Left colon (tissue), 2 donors: ENCODE data around the gene HUNK. TPM values are rescaled to one million over a fixed set of nuclear protein-coding genes. Genes with fewer than 3 reads are reported as not detected.
A peak's percentile ranks its signal among the peaks of the same experiment; 100 is the strongest.

Experiments used
- ATAC-seq: fragments of 200-7000 bp; cut with Tn5 transposase; one replicate; pipeline ENCODE4 v1.9.1; 2020; ENCODE audit warnings: mild to moderate bottlenecking, moderate library complexity
- DNase-seq, 2 donors: peaks; one replicate each; pipeline ENCODE4 v3.0.0-alpha.2; 2020
- intact Hi-C, 2 donors: fragments of 100-400 bp; cut with DNase I in 1 of 2; cut with micrococcal nuclease in 1 of 2; formaldehyde crosslinking; loops; one replicate each; pipeline versions ENCODE4 v1.11.2 to v1.14.0; 2022; cut with DNase I, micrococcal nuclease
- total RNA-seq, 2 donors: library from RNA; stranded (reverse); fragmentation: NEBNext Ultra II Directional; extraction: Animal tissue kit (Norgen Biotek cat#: 25700); gene quantifications; one replicate each; pipeline ENCODE4 v1.2.1, GENCODE V29; 2021
- donor health status: DM: no; HTN: no; CAD: no.
- donor health status: DM: yes; HTN: yes; CAD: no.

HUNK gene
- total RNA-seq, 2 donors from 2014 or later, result 7.1 to 9.0 TPM

DNA sequence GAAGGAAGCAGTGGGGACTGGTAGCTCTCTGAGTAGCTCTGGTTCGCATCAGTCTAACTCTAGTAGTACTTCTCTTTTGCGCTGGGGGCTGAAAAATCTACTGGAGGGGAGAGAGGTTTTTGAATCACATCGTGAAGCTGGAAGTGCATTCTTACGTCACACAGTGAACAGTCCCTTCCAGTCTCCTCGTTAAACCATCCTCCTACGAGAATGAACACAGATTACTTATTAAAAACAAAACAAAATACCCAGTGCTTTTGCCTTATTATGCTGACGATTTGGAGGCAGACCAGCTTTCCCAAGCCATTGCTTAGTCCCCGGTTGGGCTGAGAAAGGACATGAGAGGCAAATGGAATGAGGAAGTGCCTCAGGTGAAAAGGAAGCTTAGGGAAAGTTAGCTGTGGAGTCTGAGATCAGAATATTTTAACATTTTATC, 16.1 kb downstream of the HUNK start:
- peak in 1 of 2 donors; percentile 17 for DNase-seq
- ATAC-seq, result peak; percentile 84
- intact Hi-C loops, result no loop called here

DNA sequence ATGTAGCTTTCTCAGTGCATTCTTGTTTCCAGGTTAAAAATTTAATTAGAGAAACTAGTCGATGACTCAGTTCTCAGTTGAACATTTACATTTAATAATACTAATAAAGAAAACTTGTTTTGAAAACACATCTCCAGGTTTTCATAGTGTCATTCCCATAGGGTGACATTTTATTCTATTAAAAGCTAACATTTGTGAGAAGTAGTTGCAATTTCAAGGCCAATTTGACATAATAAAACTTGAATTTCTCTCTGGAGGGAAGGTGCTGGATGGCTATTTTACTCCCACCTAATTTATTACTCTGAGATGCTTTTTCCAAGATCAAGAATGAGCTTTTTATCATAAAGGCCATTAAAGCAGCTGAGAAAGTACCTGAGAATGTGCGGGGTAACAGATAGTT, 16.6 kb downstream of the HUNK start:
- DNase-seq (no peak), ATAC-seq (no peak)
- intact Hi-C loops, result no loop called here

DNA sequence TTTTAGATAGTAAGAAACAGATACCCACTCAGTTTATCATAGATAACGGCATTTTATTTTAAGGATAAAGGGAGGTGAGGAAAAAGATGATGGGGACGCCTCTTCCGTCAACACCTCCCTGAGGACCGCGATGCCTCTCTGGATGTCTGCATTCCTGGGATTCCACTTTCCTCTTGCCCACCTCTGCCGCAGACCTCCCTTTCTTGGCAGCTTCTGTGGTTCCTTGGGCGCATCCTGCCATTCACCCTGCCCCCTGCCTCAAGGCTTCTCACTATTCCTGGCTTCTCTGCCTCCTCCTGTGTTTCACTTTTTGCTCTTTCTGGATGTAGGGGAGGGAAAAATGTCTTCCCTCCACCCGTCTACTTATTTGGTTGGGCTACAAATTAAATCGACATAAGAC, 19.9 kb downstream of the HUNK start:
- intact Hi-C loops, result no loop called here
- ATAC-seq (no peak), DNase-seq (no peak)

DNA sequence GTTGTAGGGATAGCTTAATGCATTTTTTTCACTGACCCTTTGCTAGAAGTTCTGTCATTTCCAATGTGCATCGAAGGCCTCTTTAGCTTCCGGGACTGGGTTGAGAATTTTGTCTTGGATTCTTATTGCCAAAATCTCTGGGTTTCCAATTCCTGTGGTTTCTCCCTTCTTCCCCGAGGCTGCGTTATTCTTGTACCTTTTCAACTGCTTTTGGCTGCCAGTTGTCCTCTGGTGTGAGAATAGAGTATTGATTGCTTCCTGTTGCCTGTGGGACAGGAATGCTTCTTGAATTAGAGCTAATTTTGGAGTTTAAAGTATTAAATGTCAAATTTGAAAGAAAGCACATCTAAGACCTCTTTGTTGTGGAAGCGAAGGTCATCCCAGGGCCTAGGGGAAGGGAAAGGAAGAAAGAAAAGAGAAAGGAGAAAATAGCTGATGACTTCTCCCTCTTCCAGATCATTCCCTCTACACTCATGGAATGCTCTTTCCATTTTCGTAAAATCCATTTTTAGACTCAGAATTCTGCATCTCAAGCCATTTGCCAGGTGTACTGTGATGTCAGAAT, 21.1 kb downstream of the HUNK start:
- intact Hi-C loops, result no loop called here
- no peak for ATAC-seq

DNA sequence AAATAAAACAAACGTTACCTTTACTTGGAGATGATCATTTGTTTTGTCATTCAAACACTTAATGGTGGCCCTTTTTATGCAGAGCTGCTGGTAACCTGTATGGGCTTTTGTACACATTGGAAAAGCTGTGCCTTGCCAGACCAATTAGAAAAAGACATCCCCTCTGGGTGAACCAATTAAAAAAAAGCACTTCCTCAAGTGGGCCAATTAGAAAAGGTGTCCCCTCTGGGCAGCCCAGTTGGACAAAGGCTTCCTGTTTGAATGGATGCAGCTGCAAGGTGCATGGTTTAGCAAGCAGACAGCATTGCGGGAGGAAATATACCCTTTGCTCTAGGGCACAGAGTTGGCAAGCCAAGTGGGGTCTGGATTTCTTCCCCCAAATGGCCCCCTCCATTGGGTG, 21.6 kb downstream of the HUNK start:
- ATAC-seq, result no peak
- intact Hi-C loops, result no loop called here
- DNase-seq, result no peak

More for the DNA sequence above, 21.1 kb downstream of the HUNK start:
- DNase-seq, result no peak

DNA sequence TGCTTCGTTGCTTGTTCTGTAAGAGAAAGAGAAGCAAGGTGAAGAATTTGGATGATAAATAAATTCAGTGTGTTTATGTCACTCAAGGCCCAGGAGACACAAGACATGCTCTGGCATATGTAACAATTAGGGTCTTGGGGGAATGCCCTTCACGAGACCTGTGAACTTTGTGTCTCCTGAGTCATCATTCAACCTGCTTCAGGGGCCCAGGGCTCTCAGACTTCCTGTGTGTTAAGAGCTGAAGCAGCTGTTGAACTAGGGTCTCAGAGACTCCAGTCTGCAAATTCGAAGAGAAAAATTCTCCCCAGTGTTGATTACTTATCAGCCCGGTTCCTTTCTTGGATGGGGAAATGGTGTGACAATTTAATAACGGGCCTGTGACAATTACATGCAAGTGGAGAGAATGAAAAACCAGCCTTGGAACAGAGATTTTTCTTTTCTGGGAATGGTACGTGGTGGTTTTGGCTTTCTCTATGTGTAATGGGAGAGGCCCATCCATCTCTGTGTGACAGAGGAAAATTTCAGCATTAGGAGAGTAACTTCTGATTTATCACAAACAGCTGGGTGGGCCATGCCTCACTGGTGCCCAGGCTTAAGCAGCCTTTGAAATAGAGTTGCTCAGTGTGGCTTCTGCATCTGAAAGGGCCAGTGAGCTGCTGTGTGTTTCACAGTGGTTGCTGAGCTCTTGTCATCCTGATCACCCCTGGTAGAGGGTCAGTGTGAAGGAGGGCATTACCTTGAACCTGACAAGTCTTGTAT, 22.4 kb downstream of the HUNK start:
- ATAC-seq (no peak), DNase-seq (no peak)
- intact Hi-C loops, result no loop called here

DNA sequence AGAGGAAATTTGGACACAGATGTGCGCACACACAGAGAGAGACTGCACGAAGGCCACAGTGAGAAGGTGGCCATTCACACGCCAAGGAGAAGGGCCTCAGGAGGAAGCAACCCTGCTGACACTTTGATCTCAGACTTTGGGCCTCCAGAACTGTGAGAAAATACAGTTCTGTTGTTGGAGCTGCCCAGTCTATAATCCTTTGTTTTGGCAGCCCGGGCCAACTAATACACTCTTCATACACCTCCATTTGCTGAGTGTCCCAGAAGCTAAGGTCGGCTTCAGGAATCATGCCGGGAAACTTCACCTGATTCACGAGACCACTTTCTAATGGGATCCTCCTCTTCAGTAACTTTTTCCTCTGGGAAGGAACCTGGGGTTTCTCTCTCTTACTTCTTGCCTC, 23.2 kb downstream of the HUNK start:
- intact Hi-C loops, result no loop called here
- ATAC-seq (no peak), DNase-seq (no peak)

DNA sequence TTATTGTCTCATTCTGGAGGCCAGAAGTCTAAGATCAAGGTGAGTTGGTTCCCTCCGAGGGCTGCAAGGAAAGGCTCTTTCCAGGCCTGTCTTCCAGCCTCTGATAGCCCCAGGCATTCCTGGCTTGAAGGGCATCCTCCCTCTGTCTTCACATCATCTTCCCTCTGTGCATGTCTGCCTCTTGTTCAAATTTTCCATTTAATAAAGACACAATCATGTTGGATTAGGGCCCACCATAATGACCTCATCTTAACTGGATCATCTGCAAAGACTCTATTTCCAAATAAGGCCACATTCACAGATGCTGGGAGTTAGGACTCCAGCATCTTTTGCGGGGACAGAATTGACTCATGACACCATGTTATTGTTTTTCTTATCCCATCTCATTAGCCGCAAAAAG, 24.5 kb downstream of the HUNK start:
- intact Hi-C loops, result no loop called here
- ATAC-seq (no peak), DNase-seq (no peak)

DNA sequence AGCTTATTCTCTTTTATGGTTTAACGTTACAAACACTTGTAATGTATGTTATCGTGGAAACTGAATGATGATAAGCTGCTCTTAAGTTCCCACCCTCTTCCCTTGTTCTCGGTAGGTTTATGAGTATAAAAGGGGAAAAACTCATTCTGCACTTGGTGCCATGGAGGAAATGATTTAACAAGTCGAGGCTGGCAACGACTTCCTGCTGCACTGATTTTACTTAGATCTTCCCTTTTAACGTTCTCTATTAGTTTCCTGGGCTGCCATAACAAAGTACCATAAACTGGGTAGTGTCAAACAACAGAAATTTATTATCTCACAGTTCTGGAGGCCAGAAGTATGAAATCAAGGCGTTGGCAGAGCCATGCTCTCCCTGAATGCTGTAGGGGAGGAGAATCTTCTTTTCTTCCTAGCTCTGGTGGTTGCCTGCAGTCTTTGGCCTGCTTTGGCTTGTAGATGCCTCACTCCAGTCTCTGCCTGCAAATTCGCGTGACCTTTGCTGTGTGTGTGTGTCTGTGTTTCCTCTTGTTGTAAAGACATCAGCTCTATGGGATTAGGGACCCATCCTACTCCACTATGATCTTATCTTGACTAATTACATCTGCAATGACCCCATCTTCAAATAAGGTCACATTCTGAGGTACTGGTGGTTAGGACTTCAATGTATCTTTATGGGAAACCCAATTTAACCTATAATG, 26.3 kb downstream of the HUNK start:
- intact Hi-C loops, result no loop called here
- peak in 1 of 2 donors; percentile 32 for DNase-seq
- ATAC-seq, result peak; percentile 59

DNA sequence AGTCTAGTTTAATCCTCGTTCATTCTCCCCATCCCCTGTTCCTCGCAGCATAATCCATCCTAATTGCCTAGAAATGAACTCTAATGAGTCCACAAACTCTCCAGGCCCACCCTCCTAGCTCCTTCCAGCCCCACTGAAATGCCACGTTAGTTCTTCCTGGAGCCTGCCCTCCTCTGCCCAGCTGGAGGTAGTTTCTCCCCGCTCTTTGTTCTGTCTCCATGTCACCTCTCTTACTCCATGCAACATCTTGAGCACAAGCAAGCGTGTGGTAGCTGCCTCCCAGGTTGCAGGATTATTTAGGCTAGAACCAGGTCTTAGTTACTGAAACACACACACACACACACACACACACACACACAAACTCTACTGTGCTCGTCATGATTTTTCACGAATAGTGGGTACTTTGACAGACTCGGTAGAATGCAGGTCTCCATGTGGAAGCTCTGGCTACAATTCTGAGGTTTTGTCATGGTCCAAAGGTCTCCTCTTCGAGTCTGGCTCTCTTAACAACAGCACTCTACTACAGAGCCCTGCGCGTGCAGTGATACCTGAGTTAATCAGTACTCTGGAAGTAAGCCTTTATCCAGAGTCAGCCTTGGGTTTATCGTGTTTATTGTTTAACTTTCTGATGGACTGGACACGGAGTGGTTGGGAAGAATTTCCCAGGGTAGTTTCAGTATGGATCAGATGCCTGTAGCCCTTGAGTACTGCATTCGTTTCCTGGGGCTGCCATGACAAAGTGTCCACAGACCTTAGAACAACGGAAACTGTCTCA, 27.5 kb downstream of the HUNK start:
- intact Hi-C loops, result no loop called here
- peak; percentile 85 for ATAC-seq
- peak; percentile 61 to 79 for DNase-seq

DNA sequence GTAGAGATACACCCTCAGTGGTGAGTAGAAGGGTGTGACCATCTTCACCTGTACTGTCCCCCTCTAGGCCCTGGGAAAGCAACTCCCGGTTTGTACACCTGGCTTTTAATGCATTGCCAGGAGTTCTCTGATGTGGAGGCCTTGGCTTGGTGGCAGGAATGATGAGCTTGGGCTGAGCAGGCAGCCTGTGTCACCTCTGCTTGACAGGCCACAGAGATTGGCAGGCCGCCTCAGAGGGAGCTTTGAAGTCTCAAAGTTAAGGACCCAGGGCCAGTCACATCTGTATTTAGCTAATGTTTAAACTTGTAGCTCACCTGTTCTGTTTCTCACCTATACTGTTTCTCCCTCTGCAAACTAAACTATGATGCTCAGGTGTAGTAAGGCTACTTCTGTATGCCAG, 28.5 kb downstream of the HUNK start:
- DNase-seq (peak in 1 of 2 donors; percentile 33), ATAC-seq (peak; percentile 17)
- intact Hi-C loops, result no loop called here

DNA sequence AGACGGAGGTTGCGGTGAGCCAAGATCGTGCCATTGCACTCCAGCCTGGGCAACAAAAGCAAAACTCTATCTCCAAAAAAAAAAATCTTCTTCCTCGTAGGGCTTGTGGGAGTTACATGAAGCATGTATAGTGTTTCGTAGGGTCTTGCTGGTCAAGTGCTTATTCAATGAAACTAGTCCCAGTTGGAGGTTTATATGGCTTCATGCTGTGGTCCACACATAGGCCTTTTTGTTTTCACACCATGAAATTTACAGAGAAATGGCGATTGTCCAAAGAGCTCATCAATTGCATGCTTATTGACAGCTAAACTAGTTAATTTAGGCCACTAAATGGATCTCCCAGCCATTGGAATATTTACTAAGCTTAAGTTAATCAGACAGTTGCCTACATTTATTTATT, 29.6 kb downstream of the HUNK start:
- DNase-seq (no peak), ATAC-seq (no peak)
- intact Hi-C loops, result no loop called here

DNA sequence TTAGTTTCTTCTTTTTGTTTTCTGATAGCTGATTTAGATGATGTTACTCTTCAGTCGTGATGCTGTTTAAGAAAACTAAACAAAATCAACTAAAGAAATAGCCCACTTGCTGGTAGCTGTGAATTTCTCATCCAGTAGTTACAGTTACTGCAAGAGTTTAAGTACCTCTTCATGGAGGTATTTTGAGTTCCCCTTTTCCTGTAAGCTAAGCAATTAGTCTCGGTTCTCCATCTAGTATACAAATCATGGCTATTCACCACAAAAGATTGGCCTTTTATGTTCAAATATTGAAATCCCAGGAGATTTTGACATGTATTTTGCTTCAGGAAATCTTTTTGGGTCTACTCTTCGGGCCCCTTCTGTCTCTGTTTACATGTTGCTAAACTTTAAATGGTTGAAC, 31.1 kb downstream of the HUNK start:
- ATAC-seq (no peak), DNase-seq (no peak)
- intact Hi-C loops, result no loop called here

DNA sequence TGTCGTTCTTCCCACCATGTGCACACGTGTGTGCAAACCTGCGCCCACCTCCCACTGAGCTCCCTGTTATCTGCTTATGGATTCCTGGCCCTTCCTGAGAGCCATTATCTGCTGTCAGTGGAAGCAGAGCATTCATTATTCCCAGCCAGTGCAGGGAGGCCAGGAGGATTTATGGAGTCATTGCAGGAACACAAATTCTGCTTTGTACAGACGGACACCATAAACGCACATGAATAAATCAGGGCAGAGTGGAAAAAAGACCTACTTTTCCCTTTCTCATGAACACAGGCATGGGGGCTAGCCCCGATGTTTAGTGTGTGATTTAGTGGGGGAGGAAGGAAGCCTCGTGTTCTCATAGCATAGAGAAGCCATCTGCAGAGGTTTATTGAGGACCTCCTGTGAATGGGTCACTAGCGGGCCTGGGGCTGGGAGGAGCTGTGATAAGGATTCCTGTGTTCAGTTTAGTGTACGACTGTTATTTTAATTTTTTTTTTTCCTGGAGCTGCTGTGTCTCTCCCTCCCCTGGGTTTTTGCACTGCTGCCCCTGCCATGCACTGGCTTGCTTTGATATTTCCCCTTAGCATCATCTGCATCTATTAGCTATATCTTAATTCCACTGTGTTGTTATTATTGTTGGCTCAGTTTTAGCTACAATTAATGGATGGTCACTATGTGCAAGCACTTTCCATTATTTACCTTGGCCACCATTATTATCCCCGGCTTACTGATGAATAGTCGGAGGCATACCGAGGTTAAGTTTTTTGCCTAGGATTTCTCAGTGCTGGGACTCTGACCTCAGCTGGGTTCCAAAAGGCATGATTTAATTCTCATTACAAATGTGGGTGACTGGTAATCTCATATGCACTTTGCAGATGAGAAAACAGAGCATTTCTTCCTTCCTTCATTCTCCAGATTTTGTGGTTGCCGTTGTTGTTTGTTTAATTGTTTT, 33.0 kb downstream of the HUNK start:
- ATAC-seq, result no peak
- DNase-seq, result no peak
- intact Hi-C loops, result no loop called here

DNA sequence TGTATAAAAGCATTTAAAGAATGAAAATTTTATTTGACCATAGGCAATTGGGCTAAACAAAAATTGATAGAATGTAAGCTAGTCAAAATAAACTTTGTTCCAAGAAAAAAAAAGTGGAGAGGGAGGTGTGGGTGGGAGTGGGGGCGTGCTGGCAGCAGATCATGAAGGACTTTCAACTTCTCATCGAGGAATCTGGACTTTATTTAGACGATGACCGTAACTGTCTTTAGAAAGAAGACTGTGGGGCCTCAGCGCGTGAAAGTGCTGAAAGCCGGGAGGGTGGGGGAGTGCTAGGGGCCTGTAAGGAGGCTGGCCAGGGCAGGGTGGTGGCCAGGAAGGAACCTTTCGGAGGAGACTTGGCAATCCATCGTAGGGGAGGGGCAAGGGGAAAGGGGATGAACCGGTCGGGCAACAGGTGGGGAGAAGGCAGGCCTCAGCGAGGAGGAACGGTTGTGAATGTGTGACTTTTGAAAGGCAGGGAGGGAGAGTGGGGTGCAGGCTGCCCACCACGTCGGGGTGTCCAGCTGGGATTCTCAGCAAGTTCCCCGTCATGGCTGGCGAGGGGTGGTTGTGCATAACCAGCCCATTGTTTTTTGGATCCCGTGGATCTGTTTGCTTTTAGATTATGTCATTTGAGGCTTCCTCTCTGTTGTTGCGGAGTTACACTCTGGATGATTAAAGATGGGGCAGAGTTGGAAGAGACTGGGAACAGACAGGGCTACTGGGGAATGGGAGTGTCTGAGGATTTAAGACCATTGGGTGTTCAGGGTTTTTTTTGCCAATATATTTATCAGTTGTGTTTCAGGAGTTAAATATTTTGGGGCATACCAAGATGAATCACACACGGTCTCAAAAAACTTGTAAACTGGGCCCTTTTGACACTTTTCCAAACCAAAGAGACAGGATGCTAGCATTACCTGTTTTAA, 35.5 kb downstream of the HUNK start:
- peak; percentile 82 for ATAC-seq
- intact Hi-C loops, result no loop called here
- peak; percentile 38 to 47 for DNase-seq

DNA sequence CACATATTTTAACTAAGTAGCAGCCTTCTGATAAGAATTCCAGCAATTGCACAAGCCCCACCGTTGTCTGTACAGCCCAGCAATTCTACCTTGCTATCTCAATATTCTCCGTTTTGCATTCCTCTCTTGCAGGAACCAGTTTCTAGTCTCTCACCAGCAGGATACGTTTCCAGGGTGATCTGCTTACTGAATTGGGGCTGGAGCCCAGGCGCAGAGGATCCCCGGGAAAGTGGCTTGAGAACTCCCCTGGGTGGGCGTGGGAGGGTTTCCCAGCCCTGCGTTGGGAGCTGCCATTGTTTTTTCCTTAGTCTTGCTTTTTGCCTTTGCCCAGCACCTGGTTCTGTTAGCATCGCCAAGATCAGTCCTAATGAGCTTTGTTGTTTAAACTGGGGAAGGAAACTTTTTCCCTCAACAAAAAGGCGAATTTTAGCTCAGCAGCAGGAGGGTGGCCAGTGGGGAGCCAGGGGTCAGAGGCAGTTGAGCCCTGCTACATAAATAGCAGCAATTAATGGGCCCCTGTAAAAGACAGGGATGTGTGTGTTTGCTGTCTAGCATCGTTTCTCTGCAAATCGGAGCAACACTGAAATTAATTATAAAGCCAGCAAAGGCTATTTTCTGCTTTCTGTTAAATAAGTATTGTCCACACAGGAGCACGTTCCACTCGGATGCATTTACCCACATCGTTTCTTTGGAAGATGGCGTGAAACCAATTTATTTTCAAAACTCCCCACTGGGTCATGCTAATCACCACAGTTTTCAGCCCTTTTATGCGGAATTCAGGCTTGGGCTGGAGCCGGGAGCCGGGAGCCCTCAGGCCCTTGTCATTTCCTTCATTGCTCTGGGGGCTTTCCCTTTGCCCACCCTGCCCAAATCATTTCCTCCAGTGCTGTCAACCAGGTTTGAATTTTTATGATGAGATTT, 36.6 kb downstream of the HUNK start:
- DNase-seq, result no peak
- intact Hi-C loops, result no loop called here
- no peak for ATAC-seq
